RWPE2 (cell line): ENCODE results near the gene PARVA.

Experiments used
- ATAC-seq: fragments of 200-7000 bp; cut with Tn5 transposase; 3 replicates; pipeline ENCODE4 v1.9.1; 2021; ENCODE audit warnings: low read depth
- DNase-seq: peaks from one replicate; pipeline ENCODE4 v3.0.0-alpha.2; 2020; ENCODE audit warnings: low spot score
- H3K27ac ChIP-seq: fragments of 450-650 bp; 2 replicates; pipeline ENCODE4 v1.5.1; 2017; ENCODE audit warnings: mild to moderate bottlenecking; ENCODE audit not compliant: poor library complexity, severe bottlenecking
- H3K27me3 ChIP-seq: fragments of 250-450 bp; sonication (Bioruptor Pico); 2 replicates; pipeline ENCODE4 v1.5.1; 2021; ENCODE audit warnings: mild to moderate bottlenecking, moderate library complexity; ENCODE audit not compliant: insufficient read depth, poor library complexity, severe bottlenecking
- H3K36me3 ChIP-seq: fragments of 250-450 bp; sonication (Bioruptor Pico); 2 replicates; pipeline ENCODE4 v1.5.1; 2020; ENCODE audit warnings: low read depth, mild to moderate bottlenecking, moderate library complexity
- H3K4me1 ChIP-seq: fragments of 250-450 bp; sonication (Bioruptor Pico); 2 replicates; pipeline ENCODE4 v1.5.1; 2021; ENCODE audit warnings: mild to moderate bottlenecking, moderate library complexity; ENCODE audit not compliant: insufficient read depth, poor library complexity, severe bottlenecking
- H3K4me3 ChIP-seq: fragments of 250-450 bp; sonication (Bioruptor Pico); 2 replicates; pipeline ENCODE4 v1.5.1; 2021; ENCODE audit warnings: mild to moderate bottlenecking, moderate library complexity; ENCODE audit not compliant: severe bottlenecking
- H3K9me3 ChIP-seq: fragments of 250-450 bp; sonication (Bioruptor Pico); 2 replicates; pipeline ENCODE4 v1.5.1; 2021; ENCODE audit warnings: mild to moderate bottlenecking, moderate library complexity; ENCODE audit not compliant: severe bottlenecking
- TF ChIP-seq, protein P1 (sequence below): fragments of 450-650 bp; IDR thresholded peaks from one replicate; pipeline ENCODE4 v1.5.1; 2017; ENCODE audit warnings: mild to moderate bottlenecking, moderate library complexity; ENCODE audit not compliant: poor library complexity, severe bottlenecking

Gene PARVA

DNA sequence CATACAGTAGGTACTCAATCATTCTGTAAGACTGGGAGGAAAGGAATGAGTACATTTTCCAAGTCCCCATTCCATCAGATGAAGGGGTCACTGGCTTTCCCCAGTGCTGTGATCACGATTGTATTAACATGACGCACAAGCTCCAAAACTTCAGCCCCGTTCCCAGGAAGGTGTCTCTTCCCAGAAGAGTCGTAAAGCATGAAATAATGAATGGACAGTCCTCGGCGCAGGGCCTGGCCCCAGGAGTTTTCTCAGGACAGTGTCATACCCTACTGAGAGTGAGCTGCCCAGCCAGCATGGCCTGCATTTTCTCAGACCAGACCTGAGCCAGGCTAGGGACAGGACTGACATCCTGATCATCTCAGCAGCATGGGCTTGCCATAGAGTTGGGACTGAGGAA lies 80.7 kb downstream of the PARVA start:
- Histone ChIP-seq H3K4me1 (peaks cover 12% of the 10 kb centered on the region), H3K36me3 (no peaks in the 10 kb centered on the region), H3K4me3 (no peak overlapping the region), H3K9me3 (no peaks in the 10 kb centered on the region), H3K27ac (no peak overlapping the region), H3K27me3 (no peaks in the 10 kb centered on the region)
- TF ChIP-seq, protein P1, sequence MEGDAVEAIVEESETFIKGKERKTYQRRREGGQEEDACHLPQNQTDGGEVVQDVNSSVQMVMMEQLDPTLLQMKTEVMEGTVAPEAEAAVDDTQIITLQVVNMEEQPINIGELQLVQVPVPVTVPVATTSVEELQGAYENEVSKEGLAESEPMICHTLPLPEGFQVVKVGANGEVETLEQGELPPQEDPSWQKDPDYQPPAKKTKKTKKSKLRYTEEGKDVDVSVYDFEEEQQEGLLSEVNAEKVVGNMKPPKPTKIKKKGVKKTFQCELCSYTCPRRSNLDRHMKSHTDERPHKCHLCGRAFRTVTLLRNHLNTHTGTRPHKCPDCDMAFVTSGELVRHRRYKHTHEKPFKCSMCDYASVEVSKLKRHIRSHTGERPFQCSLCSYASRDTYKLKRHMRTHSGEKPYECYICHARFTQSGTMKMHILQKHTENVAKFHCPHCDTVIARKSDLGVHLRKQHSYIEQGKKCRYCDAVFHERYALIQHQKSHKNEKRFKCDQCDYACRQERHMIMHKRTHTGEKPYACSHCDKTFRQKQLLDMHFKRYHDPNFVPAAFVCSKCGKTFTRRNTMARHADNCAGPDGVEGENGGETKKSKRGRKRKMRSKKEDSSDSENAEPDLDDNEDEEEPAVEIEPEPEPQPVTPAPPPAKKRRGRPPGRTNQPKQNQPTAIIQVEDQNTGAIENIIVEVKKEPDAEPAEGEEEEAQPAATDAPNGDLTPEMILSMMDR: no peak
- no peak for DNase-seq
- ATAC-seq: no peak

DNA sequence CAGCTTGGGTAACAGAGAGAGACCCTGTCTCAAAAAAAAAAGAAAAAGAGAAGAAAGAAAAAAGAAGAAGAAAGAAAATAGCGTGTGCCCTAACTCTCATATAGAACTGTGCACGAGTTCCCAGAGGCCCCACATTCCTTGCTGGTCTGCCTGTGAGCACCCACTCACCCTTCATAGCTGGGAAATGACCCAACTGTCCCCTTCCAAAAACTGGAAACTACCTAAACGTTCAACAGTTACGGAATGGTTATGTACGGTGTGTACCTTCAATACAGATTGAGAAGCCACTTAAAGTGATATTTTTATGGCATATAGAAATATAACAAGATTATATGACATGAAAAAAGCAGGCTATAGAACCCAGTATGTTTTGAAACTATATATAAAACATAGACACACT lies 82.0 kb downstream of the PARVA start:
- no peaks in the 10 kb centered on the region for H3K9me3 ChIP-seq
- TF ChIP-seq, protein P1: no peak
- H3K27me3 ChIP-seq: no peaks in the 10 kb centered on the region
- no peaks in the 10 kb centered on the region for H3K36me3 ChIP-seq
- H3K4me3 ChIP-seq: no peak overlapping the region
- H3K4me1 ChIP-seq: peaks cover 10% of the 10 kb centered on the region
- ATAC-seq (no peak), DNase-seq (no peak)
- no peak overlapping the region for H3K27ac ChIP-seq

DNA sequence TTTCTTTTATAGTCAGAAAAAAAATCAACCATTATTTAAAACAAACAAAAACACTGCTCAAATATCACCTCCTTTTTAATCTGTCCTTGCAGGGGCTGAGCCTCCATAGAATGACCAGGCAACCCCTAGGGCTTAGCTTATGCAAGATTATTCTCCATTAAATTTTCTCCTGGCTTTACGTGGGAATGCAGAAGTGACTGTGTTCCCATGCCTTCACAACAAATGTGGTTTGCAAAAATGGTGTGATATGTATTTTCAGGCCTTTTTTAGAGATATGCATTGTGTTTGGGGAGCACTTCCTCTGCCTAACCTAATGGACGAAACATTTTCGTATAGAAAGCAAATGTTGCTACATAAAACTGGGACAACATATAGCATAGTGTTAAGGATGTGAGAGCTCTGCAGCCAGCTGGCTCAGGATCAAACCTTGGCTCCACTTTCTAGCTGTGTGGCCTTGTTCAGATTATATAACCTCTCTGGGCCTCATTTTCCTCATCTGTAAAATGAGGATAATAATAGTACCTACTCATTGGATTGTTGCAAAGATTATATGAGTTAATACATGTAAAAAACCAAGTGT lies 82.6 kb downstream of the PARVA start:
- Histone ChIP-seq H3K36me3 (no peaks in the 10 kb centered on the region), H3K9me3 (no peaks in the 10 kb centered on the region), H3K27me3 (no peaks in the 10 kb centered on the region), H3K27ac (no peak overlapping the region), H3K4me3 (no peak overlapping the region), H3K4me1 (peaks cover 4% of the 10 kb centered on the region)
- ATAC-seq (no peak), DNase-seq (no peak)
- TF ChIP-seq, protein P1: no peak

DNA sequence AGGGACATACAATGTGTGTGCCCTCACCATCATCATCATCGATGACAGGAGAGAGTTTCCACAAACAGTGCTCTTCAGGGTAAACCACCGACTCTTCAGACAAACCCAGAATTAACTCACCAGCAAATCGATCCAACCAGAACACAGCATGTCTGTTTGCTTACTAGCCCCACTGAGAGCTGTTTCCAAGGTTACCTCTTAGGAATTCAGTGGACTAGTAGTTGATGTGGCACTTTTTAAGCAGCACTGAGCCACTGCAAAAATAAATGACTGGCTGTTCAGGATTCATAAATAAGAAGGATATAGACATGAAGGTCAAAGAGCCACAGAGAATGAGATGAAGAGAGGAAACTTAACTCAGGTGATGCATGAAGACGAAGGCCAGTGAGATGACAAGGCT lies 83.1 kb downstream of the PARVA start:
- H3K4me3 ChIP-seq: no peak overlapping the region
- no peak for DNase-seq
- H3K27ac ChIP-seq: no peak overlapping the region
- no peaks in the 10 kb centered on the region for H3K36me3 ChIP-seq
- H3K9me3 ChIP-seq: no peaks in the 10 kb centered on the region
- TF ChIP-seq, protein P1: no peak
- ATAC-seq: no peak
- H3K4me1 ChIP-seq: no peaks in the 10 kb centered on the region
- no peaks in the 10 kb centered on the region for H3K27me3 ChIP-seq

DNA sequence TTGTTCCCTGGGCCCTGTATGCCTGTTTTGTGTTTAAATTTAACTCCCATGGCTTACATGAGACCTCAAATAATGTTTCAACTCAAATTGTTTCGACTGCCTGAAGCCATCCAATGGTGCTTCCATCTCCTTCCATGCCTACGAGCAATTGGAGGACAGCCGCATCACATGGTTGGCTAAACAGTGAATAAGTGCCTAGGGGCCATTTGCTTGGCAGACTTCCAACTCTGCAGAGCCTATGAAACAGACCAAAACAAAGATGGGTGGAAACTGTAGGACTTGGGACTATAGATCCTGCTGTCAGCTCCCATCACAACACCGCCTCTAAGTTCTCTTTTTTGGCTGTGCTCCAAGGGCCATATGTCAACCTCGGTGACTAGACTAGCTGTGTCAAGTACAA lies 84.1 kb downstream of the PARVA start:
- DNase-seq: no peak
- ATAC-seq: no peak
- TF ChIP-seq, protein P1: no peak
- H3K36me3 ChIP-seq: no peaks in the 10 kb centered on the region
- no peak overlapping the region for H3K4me3 ChIP-seq
- no peaks in the 10 kb centered on the region for H3K9me3 ChIP-seq
- H3K4me1 ChIP-seq: no peaks in the 10 kb centered on the region
- H3K27ac ChIP-seq: no peak overlapping the region
- no peaks in the 10 kb centered on the region for H3K27me3 ChIP-seq
